ENCODE measurements around the gene LRBA.

The LRBA gene

GRCh38 chr4:150451883-150452282 is 563.2 kb downstream of the LRBA start:
- peaks cover 8% of the 10 kb centered on the region for H3K9me3 Mint-ChIP-seq
- no peaks in the 10 kb centered on the region for H3K4me1 Mint-ChIP-seq
- H3K36me3 Mint-ChIP-seq = no peaks in the 10 kb centered on the region
- no peak overlapping the region for H3K4me3 Mint-ChIP-seq
- ATAC-seq (no peak), DNase-seq (ENCODE audit: low spot score in 2 of 2) (no peak)
- no peak overlapping the region for H3K27ac Mint-ChIP-seq

GRCh38 chr4:150447356-150447755 is 567.7 kb downstream of the LRBA start:
- DNase-seq (ENCODE audit: low spot score in 2 of 2) = no peak
- no peak for ATAC-seq
- H3K4me3 Mint-ChIP-seq = no peak overlapping the region
- no peak overlapping the region for H3K27ac Mint-ChIP-seq
- no peaks in the 10 kb centered on the region for H3K4me1 Mint-ChIP-seq
- no peaks in the 10 kb centered on the region for H3K36me3 Mint-ChIP-seq
- no peaks in the 10 kb centered on the region for H3K9me3 Mint-ChIP-seq

GRCh38 chr4:150439451-150439933 is 575.6 kb downstream of the LRBA start:
- H3K36me3 Mint-ChIP-seq = peaks cover 21% of the 10 kb centered on the region
- no peak overlapping the region for H3K4me3 Mint-ChIP-seq
- peaks cover 21% of the 10 kb centered on the region for H3K4me1 Mint-ChIP-seq
- no peak overlapping the region for H3K27ac Mint-ChIP-seq
- no peak for ATAC-seq
- DNase-seq (ENCODE audit: low spot score in 2 of 2) = no peak
- peaks cover 2% of the 10 kb centered on the region for H3K9me3 Mint-ChIP-seq

GRCh38 chr4:150436598-150437370 is 578.3 kb downstream of the LRBA start:
- H3K4me3 Mint-ChIP-seq = no peak overlapping the region
- H3K4me1 Mint-ChIP-seq = peaks cover 25% of the 10 kb centered on the region
- DNase-seq (ENCODE audit: low spot score in 2 of 2) (no peak), ATAC-seq (peak; percentile 99)
- H3K27ac Mint-ChIP-seq = no peak overlapping the region
- H3K9me3 Mint-ChIP-seq = peaks cover 2% of the 10 kb centered on the region
- peaks cover 26% of the 10 kb centered on the region for H3K36me3 Mint-ChIP-seq

GRCh38 chr4:150431221-150431620 is 583.9 kb downstream of the LRBA start:
- H3K9me3 Mint-ChIP-seq = peaks cover 2% of the 10 kb centered on the region
- ATAC-seq (no peak), DNase-seq (ENCODE audit: low spot score in 2 of 2) (no peak)
- peaks cover 22% of the 10 kb centered on the region for H3K36me3 Mint-ChIP-seq
- no peak overlapping the region for H3K4me3 Mint-ChIP-seq
- peaks cover 19% of the 10 kb centered on the region for H3K4me1 Mint-ChIP-seq
- H3K27ac Mint-ChIP-seq = no peak overlapping the region

- Mint-ChIP-seq H3K27ac (no peak overlapping the region), H3K36me3 (peaks cover 16% of the 10 kb centered on the region), H3K4me3 (no peak overlapping the region), H3K4me1 (peaks cover 2% of the 10 kb centered on the region), H3K9me3 (no peaks in the 10 kb centered on the region)
- no peak for DNase-seq (ENCODE audit: low spot score in 2 of 2)
- no peak for ATAC-seq
Measured at GRCh38 chr4:150425161-150425560, 589.9 kb downstream of the LRBA start.

- no peak overlapping the region for H3K4me3 Mint-ChIP-seq
- no peaks in the 10 kb centered on the region for H3K9me3 Mint-ChIP-seq
- peaks cover 16% of the 10 kb centered on the region for H3K36me3 Mint-ChIP-seq
- DNase-seq (ENCODE audit: low spot score in 2 of 2) = no peak
- H3K4me1 Mint-ChIP-seq = no peaks in the 10 kb centered on the region
- H3K27ac Mint-ChIP-seq = no peak overlapping the region
- no peak for ATAC-seq
Measured at GRCh38 chr4:150423503-150423902, 591.6 kb downstream of the LRBA start.

GRCh38 chr4:150423074-150423473 is 592.0 kb downstream of the LRBA start:
- Mint-ChIP-seq H3K27ac (no peak overlapping the region), H3K4me1 (no peaks in the 10 kb centered on the region)
- no peak for ATAC-seq

GRCh38 chr4:150421612-150422011 is 593.5 kb downstream of the LRBA start:
- Mint-ChIP-seq H3K4me1 (no peaks in the 10 kb centered on the region), H3K4me3 (no peak overlapping the region), H3K36me3 (peaks cover 16% of the 10 kb centered on the region), H3K9me3 (no peaks in the 10 kb centered on the region), H3K27ac (no peak overlapping the region)
- DNase-seq (ENCODE audit: low spot score in 2 of 2) = no peak
- ATAC-seq = no peak

More at GRCh38 chr4:150423074-150423473, 592.0 kb downstream of the LRBA start:
- Mint-ChIP-seq H3K9me3 (no peaks in the 10 kb centered on the region), H3K4me3 (no peak overlapping the region), H3K36me3 (peaks cover 16% of the 10 kb centered on the region)
- DNase-seq (ENCODE audit: low spot score in 2 of 2) = no peak

GRCh38 chr4:150419939-150420338 is 595.1 kb downstream of the LRBA start:
- DNase-seq (ENCODE audit: low spot score in 2 of 2) = no peak
- Mint-ChIP-seq H3K36me3 (peaks cover 17% of the 10 kb centered on the region), H3K4me3 (no peak overlapping the region), H3K27ac (no peak overlapping the region), H3K9me3 (no peaks in the 10 kb centered on the region), H3K4me1 (no peaks in the 10 kb centered on the region)
- no peak for ATAC-seq

GRCh38 chr4:150418757-150419410 is 596.2 kb downstream of the LRBA start:
- Mint-ChIP-seq H3K4me3 (no peak overlapping the region), H3K4me1 (no peaks in the 10 kb centered on the region), H3K36me3 (peaks cover 27% of the 10 kb centered on the region), H3K27ac (no peak overlapping the region), H3K9me3 (no peaks in the 10 kb centered on the region)
- no peak for DNase-seq (ENCODE audit: low spot score in 2 of 2)
- no peak for ATAC-seq

- H3K27ac Mint-ChIP-seq = no peak overlapping the region
- H3K4me1 Mint-ChIP-seq = no peaks in the 10 kb centered on the region
- no peak for DNase-seq (ENCODE audit: low spot score in 2 of 2)
- H3K9me3 Mint-ChIP-seq = no peaks in the 10 kb centered on the region
- H3K4me3 Mint-ChIP-seq = no peak overlapping the region
- H3K36me3 Mint-ChIP-seq = peaks cover 22% of the 10 kb centered on the region
- no peak for ATAC-seq
Measured at GRCh38 chr4:150415213-150415612, 599.9 kb downstream of the LRBA start.

GRCh38 chr4:150411520-150411919 is 603.6 kb downstream of the LRBA start:
- no peaks in the 10 kb centered on the region for H3K4me1 Mint-ChIP-seq
- DNase-seq (ENCODE audit: low spot score in 2 of 2) = no peak
- H3K36me3 Mint-ChIP-seq = peaks cover 22% of the 10 kb centered on the region
- H3K27ac Mint-ChIP-seq = no peak overlapping the region
- no peak overlapping the region for H3K4me3 Mint-ChIP-seq
- ATAC-seq = no peak
- no peaks in the 10 kb centered on the region for H3K9me3 Mint-ChIP-seq

- Mint-ChIP-seq H3K4me3 (no peak overlapping the region), H3K36me3 (peaks cover 31% of the 10 kb centered on the region), H3K4me1 (peaks cover 24% of the 10 kb centered on the region), H3K27ac (no peak overlapping the region), H3K9me3 (peaks cover 3% of the 10 kb centered on the region)
- ATAC-seq (no peak), DNase-seq (ENCODE audit: low spot score in 2 of 2) (no peak)
Measured at GRCh38 chr4:150402871-150403272, 612.2 kb downstream of the LRBA start.

- Mint-ChIP-seq H3K27ac (peak overlapping the region; percentile 61), H3K36me3 (peaks cover 37% of the 10 kb centered on the region), H3K9me3 (peaks cover 3% of the 10 kb centered on the region), H3K4me3 (no peak overlapping the region), H3K4me1 (peaks cover 29% of the 10 kb centered on the region)
- DNase-seq (ENCODE audit: low spot score in 2 of 2) = no peak
- ATAC-seq = peak; percentile 91
Measured at GRCh38 chr4:150401083-150401687, 613.9 kb downstream of the LRBA start.

All from stimulated activated effector memory CD8-positive, alpha-beta T cell treated with anti-CD3 and anti-CD28 coated beads, Interleukin-12 subunit alpha, Interleukin-12 subunit beta, amount 100 ng/mL, for 72 hours (primary cell).